ENCODE measurements around the gene TBC1D20.

DNA sequence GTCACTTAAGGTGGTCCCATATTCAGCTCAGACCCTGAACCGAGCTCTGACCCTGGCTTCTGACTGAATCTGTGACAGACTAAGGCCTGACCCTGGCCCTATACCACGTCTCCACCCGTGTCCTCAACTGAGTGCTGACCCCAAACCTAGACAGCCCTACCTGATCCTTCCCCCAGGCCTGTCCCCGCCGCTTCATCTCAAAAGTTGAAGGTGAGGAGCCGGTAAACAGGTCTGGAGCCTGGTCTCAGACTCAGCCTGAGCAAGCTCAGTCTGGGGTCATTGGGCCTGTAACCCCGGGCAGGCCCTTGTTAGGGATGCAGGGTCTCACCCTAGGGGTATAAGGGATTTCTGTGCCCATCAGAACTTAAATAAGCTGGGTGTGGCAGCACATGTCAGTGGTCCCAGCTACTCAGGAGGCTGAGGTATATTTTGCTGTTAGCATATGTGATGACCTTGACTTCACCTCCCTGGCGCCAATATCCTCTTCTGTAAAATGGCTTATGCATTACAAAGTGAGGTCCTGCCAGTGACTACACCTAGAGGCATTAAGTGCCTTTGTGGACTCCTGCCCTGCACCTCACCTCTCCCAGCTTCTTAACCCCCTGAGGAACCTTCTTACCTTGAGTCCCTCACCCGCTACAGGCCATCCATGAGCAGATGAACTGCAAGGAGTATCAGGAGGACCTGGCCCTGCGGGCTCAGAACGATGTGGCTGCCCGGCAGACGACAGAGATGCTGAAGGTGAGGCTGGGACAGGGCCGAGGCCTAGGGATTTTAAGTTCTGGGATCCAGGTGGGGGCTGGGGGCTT lies 34.3 kb downstream of the TBC1D20 start:
- TF ChIP-seq, protein P1, sequence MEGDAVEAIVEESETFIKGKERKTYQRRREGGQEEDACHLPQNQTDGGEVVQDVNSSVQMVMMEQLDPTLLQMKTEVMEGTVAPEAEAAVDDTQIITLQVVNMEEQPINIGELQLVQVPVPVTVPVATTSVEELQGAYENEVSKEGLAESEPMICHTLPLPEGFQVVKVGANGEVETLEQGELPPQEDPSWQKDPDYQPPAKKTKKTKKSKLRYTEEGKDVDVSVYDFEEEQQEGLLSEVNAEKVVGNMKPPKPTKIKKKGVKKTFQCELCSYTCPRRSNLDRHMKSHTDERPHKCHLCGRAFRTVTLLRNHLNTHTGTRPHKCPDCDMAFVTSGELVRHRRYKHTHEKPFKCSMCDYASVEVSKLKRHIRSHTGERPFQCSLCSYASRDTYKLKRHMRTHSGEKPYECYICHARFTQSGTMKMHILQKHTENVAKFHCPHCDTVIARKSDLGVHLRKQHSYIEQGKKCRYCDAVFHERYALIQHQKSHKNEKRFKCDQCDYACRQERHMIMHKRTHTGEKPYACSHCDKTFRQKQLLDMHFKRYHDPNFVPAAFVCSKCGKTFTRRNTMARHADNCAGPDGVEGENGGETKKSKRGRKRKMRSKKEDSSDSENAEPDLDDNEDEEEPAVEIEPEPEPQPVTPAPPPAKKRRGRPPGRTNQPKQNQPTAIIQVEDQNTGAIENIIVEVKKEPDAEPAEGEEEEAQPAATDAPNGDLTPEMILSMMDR (IDR thresholded peaks at IDR 0.05), result no peak
- TF ChIP-seq POLR2A (IDR thresholded peaks at IDR 0.05), result no peak
